ENCODE data around the gene FOSB.
"Not testable (repeated sequence)": the region's sequence is repeated elsewhere in the genome, so short reads cannot be mapped to it uniquely, and the experiment has no call there.

Gene FOSB

DNA sequence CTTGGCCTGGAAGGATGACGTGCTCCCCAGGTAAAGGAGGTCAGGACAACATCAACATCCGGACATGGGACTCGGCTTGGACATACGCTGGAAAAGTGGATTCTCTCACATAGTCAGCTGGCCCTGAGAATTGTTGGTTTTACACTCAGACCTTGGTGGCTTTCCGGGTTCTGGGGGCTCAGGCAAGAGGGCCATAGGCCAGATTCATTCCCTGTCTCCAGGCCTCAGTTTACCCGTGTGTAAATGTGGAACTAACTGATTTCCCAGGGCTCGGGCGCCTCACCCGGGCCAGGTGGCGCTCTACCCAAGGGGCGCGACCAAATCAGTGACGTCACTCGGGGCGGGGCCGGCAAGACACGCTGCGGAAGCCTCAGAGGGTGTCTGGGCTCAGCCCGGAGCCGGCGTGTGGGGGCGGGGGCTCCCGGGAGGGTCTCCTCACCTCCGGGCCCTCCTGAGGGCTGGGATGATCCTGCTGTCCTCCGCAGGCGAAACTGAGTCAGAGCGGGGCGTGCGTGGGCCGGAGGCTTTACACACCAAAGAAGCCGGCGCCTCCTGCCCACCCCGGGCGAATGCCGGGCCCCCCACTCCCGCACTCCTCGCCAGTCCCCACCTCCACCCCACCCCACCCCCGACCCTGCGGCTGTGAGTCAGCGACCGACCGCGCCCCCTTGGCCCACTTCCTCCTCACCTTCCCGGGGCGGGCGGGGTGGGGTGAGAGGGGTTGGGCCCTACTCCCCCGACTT is 38.6 kb downstream of the FOSB start:
- H3K4me3 ChIP-seq (ENCODE audit: low read depth, low read length): peak overlapping the region; percentile 94
- DNase-seq (ENCODE audit: low read depth): peak; percentile 68
- TF ChIP-seq, protein P1, sequence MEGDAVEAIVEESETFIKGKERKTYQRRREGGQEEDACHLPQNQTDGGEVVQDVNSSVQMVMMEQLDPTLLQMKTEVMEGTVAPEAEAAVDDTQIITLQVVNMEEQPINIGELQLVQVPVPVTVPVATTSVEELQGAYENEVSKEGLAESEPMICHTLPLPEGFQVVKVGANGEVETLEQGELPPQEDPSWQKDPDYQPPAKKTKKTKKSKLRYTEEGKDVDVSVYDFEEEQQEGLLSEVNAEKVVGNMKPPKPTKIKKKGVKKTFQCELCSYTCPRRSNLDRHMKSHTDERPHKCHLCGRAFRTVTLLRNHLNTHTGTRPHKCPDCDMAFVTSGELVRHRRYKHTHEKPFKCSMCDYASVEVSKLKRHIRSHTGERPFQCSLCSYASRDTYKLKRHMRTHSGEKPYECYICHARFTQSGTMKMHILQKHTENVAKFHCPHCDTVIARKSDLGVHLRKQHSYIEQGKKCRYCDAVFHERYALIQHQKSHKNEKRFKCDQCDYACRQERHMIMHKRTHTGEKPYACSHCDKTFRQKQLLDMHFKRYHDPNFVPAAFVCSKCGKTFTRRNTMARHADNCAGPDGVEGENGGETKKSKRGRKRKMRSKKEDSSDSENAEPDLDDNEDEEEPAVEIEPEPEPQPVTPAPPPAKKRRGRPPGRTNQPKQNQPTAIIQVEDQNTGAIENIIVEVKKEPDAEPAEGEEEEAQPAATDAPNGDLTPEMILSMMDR (IDR thresholded peaks at IDR 0.05; ENCODE audit: low read depth, low read length, missing control alignments): peak; percentile 41

DNA sequence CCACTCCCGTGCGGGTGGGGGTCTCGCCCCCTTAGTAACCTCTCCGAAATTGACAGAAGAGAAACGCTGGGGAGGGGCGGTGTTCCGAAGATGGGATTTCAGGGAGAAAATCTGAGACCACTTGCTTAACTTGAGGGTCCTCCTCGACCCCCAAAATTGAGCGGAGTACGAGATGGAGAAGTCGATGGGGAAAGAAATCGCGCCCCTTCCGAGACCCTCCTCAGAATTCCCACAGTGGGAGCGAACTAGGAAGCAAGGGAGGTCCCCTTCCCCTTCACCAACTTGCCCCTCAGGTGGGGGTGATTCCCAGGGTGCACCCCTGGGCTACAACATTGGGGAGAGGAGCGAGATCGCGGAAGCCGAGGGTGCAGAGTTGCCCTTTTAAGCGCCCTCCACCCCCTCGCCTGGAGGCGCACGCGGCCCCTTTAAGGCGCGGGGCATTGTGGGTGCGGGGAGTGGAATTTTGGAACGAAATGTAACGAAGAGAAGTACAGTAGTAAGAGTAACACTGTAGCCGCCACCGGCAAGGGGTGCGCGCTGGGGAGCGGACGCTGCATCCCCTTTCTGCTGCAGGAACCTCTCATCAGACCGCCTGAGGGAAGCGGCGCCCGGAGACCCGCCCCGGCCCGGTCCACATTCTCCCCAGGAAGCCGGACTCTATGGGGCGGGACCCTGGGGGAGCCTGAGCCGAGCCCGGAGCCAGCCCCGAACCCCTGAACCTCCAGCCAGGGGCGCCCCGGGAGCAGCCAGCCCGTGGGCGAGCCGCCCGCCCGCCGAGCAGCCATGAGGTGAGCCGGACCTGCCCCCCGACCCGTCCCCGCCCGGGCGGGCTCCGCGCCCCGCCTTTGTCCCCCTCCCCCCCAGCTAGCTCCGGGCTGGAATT is 39.4 kb downstream of the FOSB start, which contains the start of gene VASP:
Gene VASP (plus strand): TSS at position 491 of the 883 bp plus-strand sequence. CDS start 293 bp downstream, at position 784.
- peak within 1 kb of the TSS; percentile 94 for H3K4me3 ChIP-seq (ENCODE audit: low read depth, low read length)
- peak; percentile 80 for DNase-seq (ENCODE audit: low read depth)
- TF ChIP-seq, protein P1 (IDR thresholded peaks at IDR 0.05; ENCODE audit: low read depth, low read length, missing control alignments): no peak

DNA sequence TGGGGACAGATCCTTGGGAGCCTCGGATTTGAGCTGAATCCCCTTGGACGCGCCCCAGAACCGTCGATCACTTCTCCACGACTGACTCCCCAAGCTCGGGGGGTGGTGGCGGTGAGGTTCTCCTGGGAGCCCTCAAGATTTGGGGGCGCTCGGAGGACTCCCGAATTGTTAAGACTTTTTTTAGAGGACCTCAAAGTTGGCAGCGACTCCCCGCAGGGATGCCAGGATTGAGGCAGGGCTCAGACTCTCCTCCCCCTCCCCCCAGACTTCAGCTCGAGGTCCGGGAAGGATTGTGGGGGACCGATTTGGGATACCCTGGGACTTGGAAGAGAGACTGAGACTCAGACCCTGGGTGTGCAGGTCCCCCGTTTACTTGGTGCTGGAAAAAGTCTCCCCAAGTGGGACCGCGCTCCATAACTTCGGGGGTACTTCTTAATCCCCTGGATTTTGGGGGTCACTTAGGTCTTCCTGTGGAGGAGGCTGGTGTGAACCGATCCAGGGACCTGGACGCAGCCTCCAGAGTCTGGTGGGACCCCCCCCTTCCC is 40.1 kb downstream of the FOSB start:
- TF ChIP-seq, protein P1 (IDR thresholded peaks at IDR 0.05; ENCODE audit: low read depth, low read length, missing control alignments): no peak
- no peak for DNase-seq (ENCODE audit: low read depth)
- peak overlapping the region; percentile 94 for H3K4me3 ChIP-seq (ENCODE audit: low read depth, low read length)

DNA sequence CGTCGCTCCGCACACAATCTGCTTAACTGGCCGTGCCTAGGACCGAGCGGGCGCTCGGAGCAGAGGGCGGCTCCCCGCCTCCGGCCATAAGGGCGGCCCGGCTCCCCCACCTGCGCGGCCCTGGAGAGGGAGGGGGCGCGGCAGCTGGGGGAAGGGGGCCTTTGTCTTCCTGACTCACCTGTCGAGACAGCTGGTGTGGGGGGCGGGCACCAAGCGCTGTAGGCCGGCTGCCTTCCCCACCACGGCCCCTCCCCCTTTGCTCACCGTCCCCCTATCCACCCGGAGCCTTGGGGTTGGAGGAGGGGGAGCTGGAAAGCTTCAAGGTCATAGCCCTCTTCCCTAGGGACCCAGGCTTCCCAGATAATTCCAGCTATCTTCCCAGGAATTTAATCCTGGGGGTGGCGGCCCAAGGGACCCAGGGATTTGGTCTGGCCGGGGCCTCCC is 40.6 kb downstream of the FOSB start:
- TF ChIP-seq, protein P1 (IDR thresholded peaks at IDR 0.05; ENCODE audit: low read depth, low read length, missing control alignments): no peak
- DNase-seq (ENCODE audit: low read depth): no peak
- peak overlapping the region; percentile 94 for H3K4me3 ChIP-seq (ENCODE audit: low read depth, low read length)

DNA sequence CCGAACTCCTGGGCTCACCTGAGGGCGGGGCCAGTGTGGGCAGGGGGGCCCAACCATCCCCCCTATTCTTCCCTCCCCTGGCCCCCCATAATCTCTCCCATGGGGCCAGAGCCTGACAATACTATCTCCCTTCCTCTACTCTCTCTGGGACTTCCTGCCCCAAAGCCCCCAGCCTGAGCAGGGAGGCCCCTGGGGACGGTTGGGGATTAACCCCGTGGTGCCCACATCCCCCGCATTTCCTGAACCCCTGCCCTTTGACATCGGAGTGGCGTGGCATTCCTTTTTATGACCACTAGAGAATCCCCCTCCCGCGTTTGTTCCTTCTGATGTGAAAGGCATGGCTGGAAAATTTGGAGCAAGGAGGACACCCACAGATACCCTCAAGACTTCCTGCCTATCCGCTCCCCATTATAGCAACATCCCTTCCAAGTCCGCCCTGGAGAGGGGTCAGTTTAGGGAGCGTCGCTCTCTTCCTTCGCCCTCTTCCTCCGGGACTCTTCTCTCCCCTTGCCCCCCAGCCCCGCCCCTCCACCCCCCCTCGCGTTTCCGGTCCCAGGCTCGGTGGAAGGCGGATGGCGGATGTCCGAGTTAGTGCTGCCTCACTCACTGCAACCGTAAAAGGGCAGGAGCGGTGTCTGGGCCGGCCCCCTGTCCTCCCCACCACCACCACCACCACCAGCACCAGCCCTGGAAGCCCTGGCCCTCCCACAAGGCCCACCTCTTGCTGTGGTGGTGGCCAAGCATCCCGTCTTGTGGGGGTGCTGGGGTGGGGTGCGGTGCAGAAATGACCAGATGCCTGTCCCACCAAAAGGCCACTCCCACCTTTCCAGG is 41.3 kb downstream of the FOSB start:
- DNase-seq (ENCODE audit: low read depth): peak; percentile 46
- TF ChIP-seq, protein P1 (IDR thresholded peaks at IDR 0.05; ENCODE audit: low read depth, low read length, missing control alignments): peak; percentile 25

DNA sequence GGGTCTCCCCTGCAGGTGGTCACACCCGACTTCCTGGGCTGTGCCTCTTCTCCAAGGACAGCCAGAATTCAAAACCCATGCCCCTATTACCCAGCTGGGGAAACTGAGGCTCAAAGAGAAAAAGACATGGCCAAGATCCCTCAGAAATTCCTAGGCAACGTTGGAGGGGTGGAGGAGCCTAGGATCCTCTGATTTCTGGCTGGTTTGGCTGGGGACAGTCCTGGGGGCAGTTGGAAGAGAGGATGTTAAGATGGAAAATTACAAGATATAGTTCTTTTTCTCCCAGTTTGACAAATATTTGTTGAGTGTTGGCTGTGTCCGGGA is 41.9 kb downstream of the FOSB start:
- DNase-seq (ENCODE audit: low read depth): no peak
- TF ChIP-seq, protein P1 (IDR thresholded peaks at IDR 0.05; ENCODE audit: low read depth, low read length, missing control alignments): no peak
- H3K4me3 ChIP-seq (ENCODE audit: low read depth, low read length): peak overlapping the region; percentile 94

More for the DNA sequence above, 41.3 kb downstream of the FOSB start:
- peak overlapping the region; percentile 94 for H3K4me3 ChIP-seq (ENCODE audit: low read depth, low read length)

DNA sequence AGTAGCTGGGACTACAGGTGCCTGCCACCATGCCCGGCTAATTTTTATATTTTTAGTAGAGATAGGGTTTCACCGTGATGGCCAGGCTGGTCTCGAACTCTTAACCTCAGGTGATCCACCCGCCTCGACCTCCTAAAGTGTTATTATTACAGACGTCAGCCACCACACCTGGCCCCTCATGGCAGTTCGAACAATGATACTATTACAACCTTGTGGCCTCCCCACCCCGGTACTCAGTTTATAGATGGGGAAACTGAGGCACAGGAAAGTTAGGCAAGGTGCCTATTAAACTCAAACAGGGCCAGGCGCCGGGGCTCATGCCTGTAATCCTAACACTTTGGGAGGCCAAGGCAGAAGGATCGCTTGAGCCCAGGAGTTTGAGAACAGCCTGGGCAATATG is 42.6 kb downstream of the FOSB start:
- H3K4me3 ChIP-seq (ENCODE audit: low read depth, low read length): peak overlapping the region; percentile 94; the same call in 1 of the 2 replicates
- DNase-seq (ENCODE audit: low read depth): not testable (repeated sequence)

Measured in GM12864 (cell line).